Activated B cell treated with CpG ODN at 0.5 μM for 24 hours (primary cell): ENCODE measurements around the gene AGBL4. TPM values are rescaled to one million over a fixed set of nuclear protein-coding genes. Genes with fewer than 3 reads are reported as not detected.

Experiments
- ATAC-seq: fragments of 200-7000 bp; cut with Tn5 transposase; one replicate; pipeline ENCODE4 v1.10.0; 2021; ENCODE audit warnings: low read depth, mild to moderate bottlenecking, moderate library complexity
- CTCF ChIA-PET: fragments of 350-600 bp; sonication (Branson Sonifier 250); formaldehyde crosslinking; loops from one replicate; lab custom pipeline; 2021; ENCODE audit warnings: antibody characterized with exemption; lab: Charles Lee
- POLR2A ChIA-PET: fragments of 350-600 bp; sonication (Branson Sonifier 250); formaldehyde crosslinking; loops from one replicate; lab custom pipeline; 2021; ENCODE audit warnings: antibody characterized with exemption; lab: Charles Lee
- DNase-seq: peaks from one replicate; pipeline ENCODE4 v3.0.0; 2022
- H3K27ac Mint-ChIP-seq: one replicate; pipeline ENCODE4 v1.8.0; 2020; ENCODE audit warnings: mixed read lengths
- H3K27me3 Mint-ChIP-seq: one replicate; pipeline ENCODE4 v1.8.0; 2021; ENCODE audit warnings: mixed read lengths
- H3K36me3 Mint-ChIP-seq: one replicate; pipeline ENCODE4 v1.8.0; 2021; ENCODE audit warnings: low read depth, mixed read lengths
- H3K4me1 Mint-ChIP-seq: one replicate; pipeline ENCODE4 v1.8.0; 2021; ENCODE audit warnings: mixed read lengths
- H3K4me3 Mint-ChIP-seq: one replicate; pipeline ENCODE4 v1.8.0; 2020; ENCODE audit warnings: mild to moderate bottlenecking, mixed read lengths
- H3K9me3 Mint-ChIP-seq: one replicate; pipeline ENCODE4 v1.8.0; 2020; ENCODE audit warnings: mixed read lengths
- intact Hi-C: fragments of 100-400 bp; cut with micrococcal nuclease; formaldehyde crosslinking; loops from one replicate; pipeline ENCODE4 v1.15.1; 2024
- total RNA-seq: library from RNA; stranded (reverse); gene quantifications from 2 replicates; pipeline ENCODE4 v1.2.3, GENCODE V29; 2022
- TF ChIP-seq, protein P1 (sequence below): fragments of 200-600 bp; IDR thresholded peaks from one replicate; pipeline ENCODE4 v1.8.0; 2022; ENCODE audit warnings: antibody characterized with exemption, mild to moderate bottlenecking

The AGBL4 gene
- total RNA-seq, 1 donor from 2014 or later, result 0.24 TPM

DNA sequence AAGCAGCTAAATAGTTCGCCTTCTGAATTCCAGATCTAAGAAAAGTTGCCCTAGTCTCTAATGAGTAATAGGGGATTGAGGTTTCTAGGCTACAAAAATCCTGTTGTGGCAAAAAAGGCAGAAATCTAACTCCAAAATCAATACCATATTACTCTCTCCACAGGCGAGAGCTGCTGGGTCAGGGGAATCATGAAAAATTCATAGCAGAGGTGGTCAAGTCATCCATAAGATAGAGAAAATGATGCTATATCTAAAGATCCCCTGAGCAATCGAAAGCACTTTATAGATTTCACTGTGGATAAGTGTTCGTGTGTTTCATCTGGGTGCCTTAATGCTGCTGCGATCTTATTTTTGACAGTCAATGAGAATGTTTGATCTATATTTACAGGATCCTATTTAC is 417.7 kb downstream of the AGBL4 start:
- no peak overlapping the region for H3K4me3 Mint-ChIP-seq
- DNase-seq (no peak), ATAC-seq (no peak)
- no peaks in the 10 kb centered on the region for H3K36me3 Mint-ChIP-seq
- POLR2A ChIA-PET, result no interaction called here
- intact Hi-C loops, result no loop called here
- no peaks in the 10 kb centered on the region for H3K27me3 Mint-ChIP-seq
- no peak overlapping the region for H3K27ac Mint-ChIP-seq
- H3K4me1 Mint-ChIP-seq, result no peaks in the 10 kb centered on the region
- TF ChIP-seq, protein P1, sequence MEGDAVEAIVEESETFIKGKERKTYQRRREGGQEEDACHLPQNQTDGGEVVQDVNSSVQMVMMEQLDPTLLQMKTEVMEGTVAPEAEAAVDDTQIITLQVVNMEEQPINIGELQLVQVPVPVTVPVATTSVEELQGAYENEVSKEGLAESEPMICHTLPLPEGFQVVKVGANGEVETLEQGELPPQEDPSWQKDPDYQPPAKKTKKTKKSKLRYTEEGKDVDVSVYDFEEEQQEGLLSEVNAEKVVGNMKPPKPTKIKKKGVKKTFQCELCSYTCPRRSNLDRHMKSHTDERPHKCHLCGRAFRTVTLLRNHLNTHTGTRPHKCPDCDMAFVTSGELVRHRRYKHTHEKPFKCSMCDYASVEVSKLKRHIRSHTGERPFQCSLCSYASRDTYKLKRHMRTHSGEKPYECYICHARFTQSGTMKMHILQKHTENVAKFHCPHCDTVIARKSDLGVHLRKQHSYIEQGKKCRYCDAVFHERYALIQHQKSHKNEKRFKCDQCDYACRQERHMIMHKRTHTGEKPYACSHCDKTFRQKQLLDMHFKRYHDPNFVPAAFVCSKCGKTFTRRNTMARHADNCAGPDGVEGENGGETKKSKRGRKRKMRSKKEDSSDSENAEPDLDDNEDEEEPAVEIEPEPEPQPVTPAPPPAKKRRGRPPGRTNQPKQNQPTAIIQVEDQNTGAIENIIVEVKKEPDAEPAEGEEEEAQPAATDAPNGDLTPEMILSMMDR, result no peak
- CTCF ChIA-PET, result no interaction called here
- peaks cover 7% of the 10 kb centered on the region for H3K9me3 Mint-ChIP-seq

DNA sequence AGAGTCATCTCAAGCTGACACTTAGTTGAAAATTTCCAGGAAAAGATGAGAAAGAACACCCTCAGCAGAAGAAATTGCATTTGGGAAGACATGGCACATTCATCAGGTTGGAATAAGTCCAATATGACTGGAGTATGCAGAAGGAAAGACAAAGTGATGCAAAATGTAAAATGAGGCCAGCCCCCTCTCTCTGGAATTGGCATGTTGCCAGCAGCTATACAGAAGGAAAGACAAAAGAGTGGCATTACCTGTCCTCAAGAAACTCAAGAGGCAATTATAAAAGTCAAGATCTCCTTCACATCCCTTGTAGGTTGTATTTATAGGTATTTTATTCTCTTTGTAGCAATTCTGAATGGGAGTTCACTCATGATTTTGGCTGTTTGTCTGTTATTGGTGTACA is 426.3 kb downstream of the AGBL4 start:
- Mint-ChIP-seq H3K27ac (no peak overlapping the region), H3K27me3 (no peaks in the 10 kb centered on the region), H3K4me1 (no peaks in the 10 kb centered on the region), H3K36me3 (no peaks in the 10 kb centered on the region), H3K4me3 (no peak overlapping the region), H3K9me3 (peaks cover 24% of the 10 kb centered on the region)
- ATAC-seq, result no peak
- TF ChIP-seq, protein P1, result no peak
- ChIA-PET CTCF (no interaction called here), POLR2A (no interaction called here)
- intact Hi-C loops, result no loop called here
- no peak for DNase-seq

DNA sequence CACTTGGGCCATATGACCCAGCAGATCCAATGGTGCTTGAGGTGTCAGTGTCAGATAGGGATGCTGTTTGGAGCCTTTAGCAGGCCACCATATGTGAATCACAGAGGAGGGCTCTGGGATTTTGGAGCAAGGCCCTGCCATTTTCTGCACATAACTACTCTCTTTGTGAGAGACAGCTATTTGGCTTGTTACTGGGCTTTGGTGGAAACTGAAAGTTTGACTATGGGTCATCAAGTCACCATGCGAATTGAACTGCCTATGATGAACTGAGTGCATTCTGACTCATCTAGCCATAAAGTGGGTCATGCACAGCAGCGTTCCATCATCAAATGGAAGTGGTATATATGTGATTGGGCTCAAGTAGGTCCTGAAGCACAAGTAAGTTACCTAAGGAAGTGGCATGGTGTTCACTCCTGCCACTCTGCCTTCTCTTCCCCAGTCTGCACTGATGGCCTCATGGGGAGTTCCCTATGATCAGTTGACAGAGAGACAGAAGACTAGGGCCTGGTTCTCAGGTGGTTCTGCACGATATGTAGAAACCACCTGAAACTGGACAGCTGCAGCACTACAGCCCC is 447.3 kb downstream of the AGBL4 start:
- no peaks in the 10 kb centered on the region for H3K27me3 Mint-ChIP-seq
- H3K4me3 Mint-ChIP-seq, result no peak overlapping the region
- no peaks in the 10 kb centered on the region for H3K4me1 Mint-ChIP-seq
- intact Hi-C loops, result no loop called here
- no peak for ATAC-seq
- TF ChIP-seq, protein P1, result no peak
- no peak for DNase-seq
- H3K36me3 Mint-ChIP-seq, result no peaks in the 10 kb centered on the region
- CTCF ChIA-PET, result no interaction called here
- no peak overlapping the region for H3K27ac Mint-ChIP-seq
- POLR2A ChIA-PET, result no interaction called here
- H3K9me3 Mint-ChIP-seq, result peaks cover 15% of the 10 kb centered on the region

DNA sequence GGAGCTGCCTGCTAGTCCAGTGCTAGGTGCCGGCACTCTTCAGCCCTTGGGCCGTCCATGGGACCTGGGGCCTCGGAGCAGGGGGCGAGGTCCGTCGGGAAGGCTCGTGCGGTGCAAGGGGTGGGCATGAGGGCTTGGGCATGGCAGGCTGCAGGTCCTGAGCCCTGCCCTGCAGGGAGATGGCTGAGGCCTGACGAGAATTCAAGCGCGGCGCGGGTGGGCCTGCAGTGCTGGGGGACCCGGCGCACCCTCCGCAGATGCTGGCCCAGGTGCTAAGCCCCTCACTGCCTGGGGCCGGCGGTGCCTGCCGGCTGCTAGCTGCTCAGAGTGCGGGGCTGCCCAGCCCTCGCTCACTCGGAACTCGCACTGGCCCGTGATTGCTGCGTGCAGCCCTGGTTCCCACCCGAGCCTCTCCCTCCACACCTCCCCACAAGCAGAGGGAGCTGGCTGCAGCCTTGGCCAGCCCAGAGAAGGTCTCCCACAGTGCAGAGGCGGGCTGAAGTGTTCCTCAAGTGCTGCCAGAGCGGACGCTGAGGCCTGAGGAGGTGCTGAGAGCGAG is 467.0 kb downstream of the AGBL4 start:
- ChIA-PET POLR2A (no interaction called here), CTCF (no interaction called here)
- Mint-ChIP-seq H3K27ac (no peak overlapping the region), H3K27me3 (no peaks in the 10 kb centered on the region), H3K36me3 (no peaks in the 10 kb centered on the region), H3K4me1 (no peaks in the 10 kb centered on the region), H3K4me3 (no peak overlapping the region), H3K9me3 (peaks cover 6% of the 10 kb centered on the region)
- TF ChIP-seq, protein P1, result no peak
- intact Hi-C loops, result no loop called here
- ATAC-seq, result no peak
- DNase-seq, result no peak

DNA sequence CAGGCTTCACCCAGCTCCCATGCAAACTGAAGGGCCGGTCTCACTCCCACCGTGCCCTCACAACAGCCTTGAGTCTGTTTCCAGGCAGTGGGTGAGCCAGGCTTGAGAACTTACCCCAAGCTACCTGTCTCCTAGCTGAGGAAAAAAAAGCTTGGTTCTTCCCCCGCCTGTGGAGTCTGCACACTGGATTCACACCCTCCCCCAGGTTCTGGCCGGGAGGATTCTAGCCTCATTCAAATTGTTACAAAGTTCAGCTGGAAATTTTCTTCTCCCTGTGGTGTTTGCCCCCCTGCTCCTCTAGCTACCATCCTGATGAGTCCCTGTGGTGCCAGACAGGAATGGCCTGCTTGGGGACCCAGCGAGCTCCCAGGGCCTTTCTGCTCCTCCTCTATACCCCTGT is 471.7 kb downstream of the AGBL4 start:
- intact Hi-C loops, result no loop called here
- ChIA-PET POLR2A (no interaction called here), CTCF (no interaction called here)
- Mint-ChIP-seq H3K9me3 (peaks cover 6% of the 10 kb centered on the region), H3K27ac (no peak overlapping the region), H3K4me3 (no peak overlapping the region), H3K27me3 (no peaks in the 10 kb centered on the region), H3K36me3 (no peaks in the 10 kb centered on the region), H3K4me1 (no peaks in the 10 kb centered on the region)
- DNase-seq (no peak), ATAC-seq (no peak)
- TF ChIP-seq, protein P1, result no peak
